T-helper 22 cell (primary cell): ENCODE results near the gene NXN.

ENCODE experiments used
- DNase-seq: peaks from one replicate; pipeline ENCODE4 v3.0.0-alpha.2; 2020; ENCODE audit warnings: low read depth

Gene NXN

DNA sequence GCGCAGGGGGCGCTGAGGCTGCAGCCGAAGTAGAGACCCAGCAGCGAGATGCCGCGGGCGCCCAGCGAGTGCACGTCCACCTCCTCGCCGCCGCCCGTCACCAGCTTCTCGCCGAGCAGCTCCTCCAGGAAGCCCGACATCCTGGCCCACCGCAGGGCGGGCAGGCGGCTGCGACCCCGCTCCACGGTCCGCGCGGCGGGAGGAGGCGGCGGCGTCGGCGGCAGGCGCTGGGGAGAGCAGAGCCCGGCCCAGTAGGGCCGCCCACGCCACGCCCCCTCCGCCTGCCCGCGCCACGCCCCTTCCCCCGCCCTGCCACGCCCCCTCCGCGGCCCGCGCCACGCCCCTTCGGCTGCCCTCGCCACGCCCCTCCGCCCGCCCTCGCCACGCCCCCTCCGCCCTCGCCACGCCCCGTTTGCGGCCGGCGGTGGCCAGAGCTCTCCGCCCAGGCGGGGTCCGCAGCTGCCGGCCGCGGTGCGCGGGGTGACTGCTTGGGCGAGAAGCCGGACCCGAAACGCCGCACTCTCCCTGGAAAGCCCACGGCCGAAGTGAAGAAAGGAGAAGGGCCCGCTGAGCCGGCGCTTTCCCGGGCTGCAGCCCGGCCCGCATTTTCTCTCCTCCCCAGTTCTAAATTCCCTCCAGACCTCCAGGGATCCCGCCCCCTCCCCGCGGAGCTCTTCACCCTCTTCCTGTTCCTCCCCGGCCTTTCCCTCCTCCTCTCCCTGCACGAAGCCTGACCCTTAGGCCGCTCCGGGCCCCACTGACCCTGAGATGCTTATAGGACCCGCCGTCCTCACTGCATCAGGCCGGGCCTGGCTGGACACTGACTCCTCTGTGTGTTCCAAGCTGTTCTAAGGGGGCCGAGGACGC, at the start of gene NXN:
Gene NXN (minus strand): TSS at position 238 of the 867 bp plus-strand sequence.
- DNase-seq, result peak; percentile 79

DNA sequence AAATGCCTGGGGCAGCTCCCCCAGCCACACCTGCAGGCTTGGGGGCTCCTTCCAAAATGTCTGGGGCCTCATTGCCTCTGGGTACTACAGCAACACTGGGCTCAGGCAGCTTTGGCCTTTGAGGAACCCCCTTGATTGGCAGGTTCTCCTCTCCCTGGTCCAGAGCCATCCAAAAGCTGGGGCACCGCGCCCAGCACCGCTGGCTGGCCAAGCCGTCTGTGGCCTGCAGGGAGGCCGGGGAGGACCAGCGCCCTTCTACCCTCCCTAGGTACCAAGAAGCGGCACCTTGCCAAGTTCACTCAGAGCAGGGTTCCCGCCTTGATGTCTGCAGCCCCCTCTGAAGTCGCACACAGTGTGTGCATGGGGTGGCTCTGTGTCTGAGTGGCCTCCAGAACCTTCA, 47.5 kb upstream of the NXN start:
- no peak for DNase-seq

DNA sequence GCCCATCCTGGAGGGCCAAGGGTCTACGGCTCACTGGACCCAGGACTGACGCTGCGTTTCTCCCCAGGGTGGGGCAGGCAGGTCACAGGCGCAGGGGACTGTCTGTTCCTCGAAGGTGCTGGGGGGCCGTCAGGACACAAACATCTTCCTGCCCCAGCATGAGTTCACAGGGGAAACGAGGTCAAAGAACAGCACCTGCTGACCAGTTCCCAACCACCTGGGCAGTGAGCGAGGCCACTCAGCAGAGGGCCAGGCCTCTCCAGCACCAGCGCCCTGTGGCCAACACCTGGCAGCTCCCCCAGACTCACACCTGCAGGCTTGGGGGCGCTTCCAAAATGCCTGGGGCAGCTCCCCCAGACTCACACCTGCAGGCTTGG, 47.0 kb upstream of the NXN start:
- DNase-seq, result no peak

DNA sequence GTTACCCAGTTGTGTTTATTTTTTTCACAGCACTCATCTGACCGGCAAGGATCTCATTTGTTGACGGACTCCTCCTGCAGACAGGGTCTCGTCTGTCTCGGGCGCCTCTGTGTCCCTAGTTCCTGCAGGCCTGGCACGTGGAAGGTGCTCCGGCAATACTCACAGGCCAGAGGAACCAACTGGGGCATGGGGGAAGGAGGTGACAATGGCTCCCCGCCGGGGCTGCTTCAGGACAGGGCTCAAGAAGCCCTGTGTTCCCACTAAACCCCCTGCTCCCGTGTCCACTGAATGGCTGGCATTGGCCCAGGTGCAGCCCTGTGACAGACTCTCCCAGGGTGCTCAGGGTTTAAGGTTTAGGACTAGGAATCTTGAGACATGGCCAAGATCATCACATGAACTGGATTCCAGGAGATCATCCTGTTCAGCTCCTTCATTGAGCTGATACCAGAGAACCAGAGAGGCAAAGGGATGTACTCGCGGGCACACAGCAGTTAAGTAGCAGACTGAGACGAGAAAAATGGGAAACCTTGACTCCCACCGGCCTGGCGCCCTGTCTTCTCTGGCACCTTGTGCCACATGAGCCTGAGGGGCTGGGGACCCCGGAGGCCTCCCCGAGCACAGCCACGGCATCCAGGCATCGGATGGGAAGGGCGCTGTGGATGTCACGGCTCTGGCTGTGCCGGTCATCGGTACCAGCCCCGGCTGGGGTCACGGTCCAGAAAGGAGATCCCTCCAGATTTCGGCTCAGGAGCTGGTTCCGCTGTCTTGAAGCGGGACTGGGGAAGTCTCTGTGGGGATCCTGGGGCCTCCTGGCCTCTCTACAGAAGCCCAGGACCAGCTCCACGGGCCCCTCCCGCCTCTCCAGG, 46.4 kb upstream of the NXN start:
- DNase-seq, result no peak

DNA sequence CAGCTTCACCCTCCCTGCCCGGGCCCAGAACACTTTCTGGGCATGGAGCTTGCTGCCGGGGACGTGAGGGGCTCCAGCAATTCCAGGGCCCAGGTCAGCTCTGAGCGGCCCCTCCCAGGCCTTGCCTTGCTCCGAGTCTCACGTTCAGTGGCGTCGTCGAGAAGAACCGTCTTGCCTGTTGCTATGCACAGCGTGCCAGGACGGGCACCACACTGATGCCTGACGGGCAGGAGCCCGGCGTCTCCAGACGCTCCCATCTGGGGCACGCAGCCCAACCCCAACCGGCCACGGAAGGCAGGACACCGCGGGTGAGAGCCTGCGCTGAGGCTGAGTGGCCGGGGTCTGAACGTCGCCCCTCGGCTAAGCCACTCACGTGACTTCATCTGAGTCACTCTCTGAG, 44.5 kb upstream of the NXN start:
- no peak for DNase-seq

DNA sequence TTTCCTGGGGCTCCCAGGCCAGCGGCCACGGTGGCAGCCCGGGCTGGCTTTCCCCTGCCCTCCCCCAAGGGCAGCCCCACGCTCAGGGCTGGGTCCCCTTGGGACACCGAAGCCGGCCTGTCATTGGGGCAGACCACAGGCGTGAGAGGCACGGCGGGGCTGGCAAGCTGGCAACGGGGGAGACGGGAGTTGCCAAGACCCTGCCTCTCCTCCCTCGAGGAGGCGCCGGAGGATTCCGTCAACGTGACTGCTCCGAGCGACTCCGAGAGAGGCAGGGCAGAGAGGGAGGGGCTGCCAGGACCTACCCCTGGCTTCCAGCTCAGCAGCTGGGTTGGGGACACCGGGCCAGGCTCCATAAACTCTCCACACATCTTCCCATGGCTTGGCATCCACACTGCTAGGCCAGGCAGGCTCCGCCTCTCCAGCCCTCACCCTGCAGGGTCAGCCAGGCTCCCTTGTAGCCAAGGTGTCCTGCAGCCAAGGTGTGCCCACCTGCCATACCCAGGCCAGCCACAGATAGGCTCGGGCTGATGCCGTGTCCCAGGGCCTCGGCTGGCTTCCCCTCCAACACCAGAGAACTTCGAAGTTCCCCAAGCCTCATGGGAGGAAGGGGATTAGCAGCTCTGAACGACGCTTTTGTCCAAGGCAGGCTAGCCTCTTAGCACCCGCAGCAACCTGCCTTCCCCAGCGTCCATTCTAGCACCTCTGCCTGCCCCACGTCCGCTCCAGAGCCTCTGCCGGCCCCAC, 42.9 kb upstream of the NXN start:
- DNase-seq, result no peak

DNA sequence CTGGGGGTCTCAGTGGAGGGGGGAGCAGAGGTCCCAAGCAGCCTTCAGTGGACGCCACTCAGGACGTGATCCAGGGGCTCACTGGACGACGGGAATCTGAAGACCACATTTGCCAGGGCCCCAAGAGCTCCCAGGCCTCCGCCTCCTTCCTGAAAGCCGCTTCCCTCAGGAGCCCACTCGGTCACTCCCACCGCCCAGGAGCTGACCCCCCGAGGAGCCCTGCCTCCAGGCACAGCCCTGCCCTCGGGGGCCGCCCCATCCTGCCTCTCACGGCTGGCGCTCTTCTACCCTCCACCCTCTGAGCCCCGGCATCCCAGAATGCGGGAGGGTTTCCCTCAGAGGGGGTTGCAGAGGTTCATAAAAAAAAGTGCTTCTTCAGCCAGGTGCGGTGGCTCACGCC, 41.6 kb upstream of the NXN start:
- no peak for DNase-seq

DNA sequence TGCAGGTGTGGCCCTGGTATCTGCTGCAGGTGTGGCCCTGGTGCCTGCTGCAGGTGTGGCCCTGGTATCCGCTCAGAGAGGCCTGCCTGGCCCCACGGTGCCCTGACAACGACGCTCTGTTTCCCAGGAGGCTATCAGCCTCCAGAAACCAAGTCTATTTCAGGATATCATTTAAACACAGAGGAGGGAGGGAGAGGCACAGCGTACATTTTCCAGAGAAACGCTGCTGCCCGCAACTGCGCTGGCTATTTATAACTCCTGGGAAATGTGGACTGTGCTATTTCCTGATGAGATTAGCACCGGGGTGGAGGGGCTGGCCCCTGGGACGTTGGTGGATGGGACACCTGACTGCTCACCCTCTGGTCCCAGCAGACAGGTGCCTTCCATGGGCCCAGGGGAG, 39.9 kb upstream of the NXN start:
- no peak for DNase-seq

DNA sequence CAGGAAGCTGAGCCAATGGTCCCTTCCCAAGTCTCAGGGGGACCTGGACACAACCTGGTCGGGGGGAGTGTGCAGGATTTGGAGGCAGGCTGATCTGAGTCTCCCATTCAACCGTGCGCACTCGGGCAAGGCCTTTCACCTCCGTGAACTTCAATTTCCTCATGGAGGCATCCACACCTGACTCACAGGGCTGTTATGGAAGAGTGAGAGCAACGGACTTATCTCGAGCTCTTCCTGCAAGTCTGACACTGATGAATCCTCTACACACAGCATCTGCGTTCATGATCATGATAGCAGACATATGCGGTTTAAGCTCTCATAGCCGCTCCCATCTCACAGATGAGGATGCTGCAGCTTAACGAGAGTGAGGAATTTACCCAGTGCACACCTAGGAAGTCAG, 39.0 kb upstream of the NXN start:
- no peak for DNase-seq

DNA sequence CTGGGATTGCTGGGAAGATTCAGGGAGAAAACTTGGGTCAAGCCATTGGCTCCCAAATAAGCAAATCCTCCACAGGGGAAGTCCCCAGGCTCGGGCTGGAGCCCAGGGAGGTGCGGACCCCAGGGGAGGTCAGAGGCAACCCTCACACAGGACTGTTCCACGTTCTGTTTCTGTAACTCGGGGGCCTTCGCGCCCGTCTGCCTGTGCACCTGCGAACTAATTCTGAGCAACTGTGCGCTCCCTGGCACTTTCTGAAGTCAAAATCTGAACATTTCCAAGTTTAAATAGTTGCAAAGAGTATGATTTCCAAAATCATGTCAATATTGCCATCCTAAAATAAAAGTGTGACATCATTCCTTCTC, 34.1 kb upstream of the NXN start:
- no peak for DNase-seq

DNA sequence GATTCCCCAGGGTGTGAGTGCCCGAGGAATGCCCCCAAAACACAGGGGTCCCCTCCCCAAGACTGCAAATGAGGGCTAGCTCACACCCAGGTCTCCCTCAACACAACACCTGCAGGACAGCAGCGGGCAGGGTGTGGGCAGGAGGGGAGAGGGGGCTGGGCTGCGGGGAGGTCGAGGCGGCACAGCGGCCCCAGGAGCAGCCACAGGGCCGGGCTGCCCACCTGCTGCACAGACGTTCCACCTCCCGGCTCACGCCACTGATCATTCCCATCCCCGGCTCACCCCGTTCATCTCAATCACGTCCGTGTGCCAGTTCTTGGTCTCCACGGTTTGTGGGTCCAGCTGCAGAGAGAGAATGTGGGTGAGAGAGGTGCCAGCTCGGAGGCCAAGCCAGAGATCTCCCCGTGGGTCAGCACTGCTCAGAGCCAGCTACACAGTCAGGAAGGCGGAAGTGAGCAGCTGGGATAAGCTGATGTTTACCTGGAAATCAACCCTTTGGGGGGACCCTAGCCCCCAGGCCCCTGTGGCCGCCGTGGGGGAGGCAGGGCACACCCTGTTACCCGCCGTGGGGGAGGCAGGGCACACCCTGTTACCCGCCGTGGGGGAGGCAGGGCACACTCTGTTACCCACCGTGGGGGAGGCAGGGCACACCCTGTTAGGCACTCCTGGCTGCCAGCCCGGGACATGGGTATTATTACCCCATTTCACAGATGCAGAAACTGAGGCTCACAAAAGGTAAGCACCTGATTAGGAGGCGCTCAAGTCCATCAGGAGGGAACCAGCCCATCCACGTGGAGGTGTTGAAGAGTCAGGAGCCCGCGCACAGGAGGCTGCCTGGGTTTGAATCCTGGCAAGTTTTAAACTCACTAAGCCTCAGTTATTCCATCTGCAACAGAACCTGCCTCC, 33.5 kb upstream of the NXN start:
- DNase-seq, result no peak

DNA sequence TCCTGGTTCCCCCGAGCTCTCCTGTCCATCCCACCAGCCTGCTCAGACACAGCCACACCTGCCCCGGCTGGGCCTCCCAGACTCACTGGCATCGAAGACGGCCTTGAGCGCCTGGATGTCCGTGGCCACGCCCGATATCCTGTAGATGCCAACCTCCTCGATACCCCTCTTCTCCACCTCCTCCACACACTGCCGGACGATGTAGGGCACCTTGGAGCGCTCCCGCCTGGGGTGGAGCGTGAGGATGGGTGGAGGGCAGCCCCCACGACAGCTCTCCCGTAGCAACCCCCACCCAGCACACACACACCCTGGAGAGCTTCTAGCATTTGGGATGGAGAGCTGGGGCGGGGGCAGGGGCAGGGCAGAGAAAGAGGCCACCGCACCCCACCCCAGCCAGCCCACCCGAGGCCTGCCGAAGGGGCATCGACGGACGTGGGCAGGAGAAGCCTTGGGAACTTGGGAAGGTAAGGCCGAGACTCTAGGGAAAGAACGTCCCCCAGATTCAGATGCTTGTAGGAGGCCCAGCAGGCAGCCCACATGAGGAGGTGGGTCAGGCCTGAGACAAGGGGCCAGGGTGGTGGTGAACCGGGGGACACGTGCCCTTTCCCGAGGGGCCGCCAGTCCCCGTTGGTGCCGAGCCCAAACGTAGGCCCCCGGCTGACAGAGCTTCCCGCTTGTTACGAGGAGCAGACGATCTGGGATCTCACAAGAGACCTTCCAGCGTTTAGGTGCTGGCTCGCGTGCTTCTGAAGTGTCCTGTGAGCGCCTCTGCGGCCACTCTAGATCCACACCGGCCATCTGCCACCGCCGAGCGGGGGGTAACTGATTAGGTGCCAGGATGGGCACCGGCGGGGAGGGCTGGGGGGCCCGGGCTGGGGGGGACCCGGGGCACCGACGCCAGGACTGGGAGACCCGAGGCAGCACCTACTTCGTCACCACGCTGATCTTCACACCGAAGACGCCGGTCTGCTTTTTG, 32.5 kb upstream of the NXN start:
- no peak for DNase-seq

DNA sequence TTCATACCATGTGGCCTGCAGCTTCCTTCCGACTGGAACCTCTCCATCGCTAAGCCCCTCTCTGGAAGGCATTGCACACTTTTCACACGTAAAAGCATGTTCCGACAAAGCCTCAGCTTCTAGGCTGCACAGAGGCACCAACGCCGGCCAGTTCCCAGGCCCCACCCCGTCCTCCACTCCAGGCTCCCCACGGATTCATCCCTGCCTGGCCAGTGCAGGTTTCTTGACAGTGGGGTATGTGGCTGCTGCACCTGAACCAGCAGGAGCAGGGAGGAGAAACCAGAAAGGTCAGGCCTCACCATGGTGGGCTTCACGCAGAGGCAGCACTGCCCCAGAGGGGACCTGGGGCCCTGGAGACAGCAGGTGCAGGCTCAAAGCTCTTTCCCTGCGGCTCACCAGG, 31.6 kb upstream of the NXN start:
- no peak for DNase-seq

DNA sequence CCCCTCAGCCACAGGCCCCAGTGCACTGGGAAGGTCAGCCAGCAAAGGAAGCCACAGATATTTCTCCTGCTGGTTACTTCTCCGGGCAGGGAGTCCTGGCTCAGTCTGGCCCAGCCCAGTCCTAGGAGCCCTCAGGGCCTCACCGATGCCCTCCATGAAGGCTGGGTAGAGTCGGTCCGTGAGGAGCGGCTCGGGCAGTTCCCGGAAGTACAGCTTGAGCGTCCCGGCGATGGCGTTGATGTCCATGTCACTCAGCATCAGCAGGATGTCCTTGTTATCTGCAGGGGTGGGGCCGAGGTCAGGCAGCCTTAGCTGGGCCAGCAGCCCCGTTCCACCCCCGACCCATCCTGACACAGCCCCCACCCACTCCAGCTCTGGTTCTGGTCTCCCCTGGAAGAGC, 31.0 kb upstream of the NXN start:
- no peak for DNase-seq

DNA sequence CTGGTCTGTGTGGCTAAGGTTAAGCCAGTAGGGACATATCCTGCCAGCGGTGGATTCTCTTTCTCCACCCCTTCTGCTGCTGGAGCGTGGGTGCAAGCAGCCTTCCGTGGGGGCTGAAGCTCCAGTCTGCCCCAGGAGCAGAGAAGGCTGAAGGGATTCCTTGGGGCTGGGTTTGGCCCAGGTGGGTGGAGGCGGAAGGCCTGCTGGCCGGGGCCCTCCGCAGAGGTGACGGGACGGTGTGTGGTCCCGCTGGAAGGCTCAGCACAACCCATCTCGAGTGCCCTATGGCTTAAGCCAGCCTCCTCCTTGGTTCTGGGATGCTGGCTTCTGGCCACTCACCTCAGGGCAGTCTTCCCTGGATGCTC, 30.5 kb upstream of the NXN start:
- no peak for DNase-seq

DNA sequence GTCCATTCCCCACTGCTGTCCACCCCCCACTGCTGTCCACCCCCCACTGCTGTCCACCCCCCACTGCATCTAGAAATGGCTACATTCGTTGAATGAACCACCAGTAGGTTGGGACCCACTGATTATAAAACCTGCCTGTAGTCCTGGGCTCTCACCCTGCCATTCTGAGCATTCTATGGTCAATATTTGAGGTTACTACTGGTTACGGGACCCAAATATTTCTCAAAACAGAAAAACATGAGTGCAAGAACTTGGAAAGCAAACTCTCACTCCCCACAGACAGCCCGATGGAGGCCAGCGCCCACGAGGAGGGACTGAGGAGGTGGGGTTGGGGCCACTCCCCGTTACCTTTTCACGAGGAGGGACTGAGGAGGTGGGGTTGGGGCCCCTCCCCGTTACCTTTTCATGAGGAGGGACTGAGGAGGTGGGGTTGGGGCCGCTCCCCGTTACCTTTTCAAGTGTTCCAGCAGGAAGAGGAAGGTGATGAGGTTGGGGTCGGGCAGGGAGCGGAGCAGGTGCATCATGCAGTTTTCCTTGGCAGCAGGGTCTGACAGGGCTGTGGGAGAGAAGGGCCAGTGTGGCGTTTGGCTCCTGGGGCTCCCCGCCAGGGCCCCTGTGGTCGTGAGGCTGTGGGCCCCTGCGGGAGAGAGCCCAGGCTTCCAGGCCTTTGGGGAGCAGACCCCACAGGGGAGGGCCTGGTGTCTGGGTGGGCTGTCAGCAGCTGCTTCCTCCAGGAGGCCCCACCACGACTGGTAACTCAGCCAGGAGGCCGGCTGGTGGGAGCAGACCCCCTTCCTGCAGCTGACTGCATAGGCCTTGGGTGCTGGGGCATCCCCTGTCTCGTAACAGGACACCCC, 29.9 kb upstream of the NXN start:
- no peak for DNase-seq

DNA sequence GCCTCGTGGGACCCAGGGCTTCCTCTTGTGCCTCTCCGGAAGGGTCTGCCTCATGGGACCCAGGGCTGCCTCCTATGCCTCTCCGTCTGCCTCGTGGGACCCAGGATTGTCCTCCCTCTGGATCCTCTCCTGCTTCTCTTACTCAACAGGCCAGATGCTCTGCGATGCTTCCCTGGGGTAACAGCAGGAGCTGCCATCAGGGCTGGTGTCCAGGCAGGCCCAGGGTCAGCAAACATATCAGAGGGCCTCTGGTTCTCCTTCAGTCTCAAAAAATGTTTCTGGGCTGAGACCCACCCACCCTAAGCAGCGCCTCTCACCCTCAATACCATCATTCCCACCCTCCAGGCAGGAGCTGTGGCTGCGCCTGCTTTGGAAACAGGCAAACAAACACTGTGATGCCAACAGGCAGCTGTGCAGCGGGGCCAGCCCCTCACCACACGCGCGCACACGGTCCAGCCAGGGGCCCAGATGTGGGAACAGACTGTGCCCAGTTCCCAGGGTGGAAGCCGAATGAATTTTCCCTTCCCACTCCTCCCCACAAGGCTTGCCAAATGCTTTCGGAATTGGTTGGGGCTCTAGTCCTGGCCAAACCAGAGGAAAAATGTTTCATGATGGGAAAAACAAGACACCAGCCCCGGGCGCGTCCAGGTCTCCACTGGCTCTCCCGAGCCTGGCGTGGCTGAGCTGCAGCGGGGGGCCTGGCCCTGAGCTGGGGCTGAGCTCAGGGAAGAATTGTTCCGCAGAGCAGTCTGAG, 28.6 kb upstream of the NXN start:
- DNase-seq, result no peak

DNA sequence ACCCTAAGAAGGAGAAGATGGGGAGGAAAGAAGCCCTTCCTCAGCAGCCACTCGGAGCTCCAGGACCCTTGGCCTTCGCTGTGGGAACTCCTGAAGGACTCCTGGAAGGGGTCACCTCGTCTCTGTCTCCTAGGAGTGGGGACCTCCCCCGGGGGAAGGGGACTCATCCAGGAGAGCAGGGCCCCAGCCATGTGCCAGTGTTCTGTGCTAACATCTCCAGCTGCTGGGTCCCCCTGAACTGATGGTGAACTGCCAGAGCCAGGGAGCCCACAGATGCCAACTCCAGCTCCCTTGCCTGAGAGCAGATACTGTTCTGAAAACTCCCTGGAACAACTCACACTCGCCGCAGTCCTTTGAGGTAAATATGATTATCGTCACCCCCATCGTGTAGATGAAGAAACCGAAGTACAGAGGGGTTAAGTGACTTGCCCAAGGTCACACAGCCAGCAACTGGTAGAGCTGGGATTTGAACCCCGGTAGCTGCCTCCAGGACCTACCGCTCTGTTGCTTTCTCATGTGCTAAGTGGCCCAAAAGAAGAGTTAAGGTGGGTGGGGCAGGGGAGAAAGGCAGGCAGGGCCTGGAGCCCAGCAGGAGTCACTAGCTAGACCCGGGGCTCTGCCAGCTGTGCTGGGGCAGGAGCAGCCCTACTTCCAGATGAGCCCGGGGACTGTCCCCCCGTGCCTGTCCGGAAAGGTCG, 27.9 kb upstream of the NXN start:
- DNase-seq, result no peak
